ENCODE data around the gene IFIT1B. TPM values are rescaled to one million over a fixed set of nuclear protein-coding genes. Genes with fewer than 3 reads are reported as not detected.
"Not testable (repeated sequence)": the region's sequence is repeated elsewhere in the genome, so short reads cannot be mapped to it uniquely, and the experiment has no call there.

IFIT1B gene
- polyA plus RNA-seq, 4 donors = 0.04 TPM; not detected in 3

DNA sequence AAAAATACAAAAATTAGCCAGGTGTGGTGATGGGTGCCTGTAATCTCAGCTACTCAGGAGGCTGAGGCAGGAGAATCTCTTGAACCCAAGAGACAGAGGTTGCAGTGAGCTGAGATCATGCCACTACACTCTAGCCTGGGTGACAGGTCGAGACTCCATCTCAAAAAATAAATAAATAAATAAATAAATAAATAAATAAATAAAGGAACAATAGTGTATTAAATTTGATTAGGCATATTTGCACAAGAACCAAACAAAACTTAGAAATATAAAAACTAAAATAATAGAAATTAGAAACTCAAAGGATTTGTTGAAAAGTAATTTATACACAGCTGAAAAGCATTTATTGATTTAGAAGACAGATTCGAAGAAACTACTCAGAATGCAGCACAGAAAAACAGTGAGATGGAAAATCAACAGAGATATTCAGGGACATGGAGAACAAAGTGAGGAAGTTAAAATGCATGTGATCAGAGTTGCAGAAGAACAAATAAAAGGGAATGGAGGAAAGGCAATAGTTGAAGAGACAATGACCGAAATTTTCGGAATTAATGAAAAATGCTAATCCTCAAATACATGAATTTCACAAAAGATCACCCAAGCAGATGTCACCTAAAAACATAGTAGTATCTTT lies 32.4 kb upstream of the IFIT1B start:
- DNase-seq (no peak), FAIRE-seq (no peak)
- no peak overlapping the region for H3K27ac ChIP-seq (ENCODE audit: low read depth in 1 of 3, low read length in 2 of 3)
- H3K27me3 ChIP-seq (ENCODE audit: control insufficient read depth in 3 of 3, insufficient read depth in 3 of 3, low read length in 3 of 3) = no peaks in the 10 kb centered on the region
- H3K4me1 ChIP-seq (ENCODE audit: control insufficient read depth in 3 of 3, insufficient read depth in 2 of 3, low read depth in 1 of 3, low read length in 2 of 3) = peaks cover 4 to 63% (median 6%) of the 10 kb centered on the region in 3 donors
- no peaks in the 10 kb centered on the region for H3K9me3 ChIP-seq (ENCODE audit: control insufficient read depth in 2 of 2, insufficient read depth in 1 of 2, low read depth in 1 of 2, low read length in 1 of 2)
- no peak overlapping the region for H3K4me3 ChIP-seq (ENCODE audit: low read depth in 1 of 3, low read length in 3 of 3)
- 90 to 95% (median 92%) methylated on average over 4 of the region's 4 CpGs for WGBS, 3 donors
- no peaks in the 10 kb centered on the region for H3K36me3 ChIP-seq (ENCODE audit: control insufficient read depth in 3 of 3, insufficient read depth in 2 of 3, low read depth in 1 of 3, low read length in 3 of 3)

DNA sequence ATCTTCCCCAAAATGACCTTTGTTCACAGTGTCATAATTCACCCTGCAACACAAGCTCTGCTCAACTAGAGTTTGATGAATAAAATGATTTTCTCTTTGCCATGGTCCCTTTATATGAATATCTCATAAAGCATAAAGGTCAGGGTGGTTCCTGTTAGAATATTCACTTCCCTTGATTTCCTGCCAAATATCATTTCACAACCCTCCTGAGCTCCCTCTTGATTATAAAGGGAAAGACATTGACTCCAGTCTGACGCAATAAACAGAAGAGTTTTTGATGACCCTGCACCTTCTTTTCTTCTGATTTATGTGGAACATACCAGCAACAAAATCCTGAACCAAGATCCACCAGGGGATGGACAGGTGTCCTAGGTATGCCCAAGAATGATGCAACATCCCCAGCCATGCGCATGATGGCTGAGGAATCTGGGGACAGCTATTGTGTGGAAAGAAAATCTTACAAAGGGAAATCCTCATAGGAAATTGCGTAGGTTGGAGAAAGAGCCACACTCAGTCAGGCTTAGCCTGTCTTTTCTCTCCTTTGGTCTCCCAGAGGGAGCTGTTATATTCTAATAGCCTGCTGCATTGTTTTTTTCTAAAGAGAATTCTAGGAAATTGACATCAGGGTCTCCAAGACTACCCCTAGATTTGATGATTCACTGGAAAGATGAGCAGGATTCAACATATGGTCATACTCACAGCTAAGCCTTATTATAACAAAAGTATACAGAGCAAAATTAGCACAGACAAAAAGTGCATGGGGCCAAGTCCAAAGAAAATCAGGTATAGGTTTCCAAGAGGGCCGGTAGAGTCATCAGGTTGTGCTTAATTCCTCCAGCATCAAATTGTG lies 31.2 kb upstream of the IFIT1B start:
- Histone ChIP-seq H3K9me3 (ENCODE audit: control insufficient read depth in 2 of 2, insufficient read depth in 1 of 2, low read depth in 1 of 2, low read length in 1 of 2) (no peaks in the 10 kb centered on the region), H3K27me3 (ENCODE audit: control insufficient read depth in 3 of 3, insufficient read depth in 3 of 3, low read length in 3 of 3) (no peaks in the 10 kb centered on the region), H3K36me3 (ENCODE audit: control insufficient read depth in 3 of 3, insufficient read depth in 2 of 3, low read depth in 1 of 3, low read length in 3 of 3) (no peaks in the 10 kb centered on the region), H3K4me3 (ENCODE audit: low read depth in 1 of 3, low read length in 3 of 3) (no peak overlapping the region), H3K4me1 (ENCODE audit: control insufficient read depth in 3 of 3, insufficient read depth in 2 of 3, low read depth in 1 of 3, low read length in 2 of 3) (peaks cover 2 to 66% (median 8%) of the 10 kb centered on the region in 3 donors), H3K27ac (ENCODE audit: low read depth in 1 of 3, low read length in 2 of 3) (peak overlapping the region in 2 of 3 donors; percentile 19 to 68)
- peak; percentile 60 to 79 for DNase-seq
- FAIRE-seq = no peak
- 65 to 75% (median 71%) methylated on average over 4 of the region's 4 CpGs for WGBS, 3 donors

DNA sequence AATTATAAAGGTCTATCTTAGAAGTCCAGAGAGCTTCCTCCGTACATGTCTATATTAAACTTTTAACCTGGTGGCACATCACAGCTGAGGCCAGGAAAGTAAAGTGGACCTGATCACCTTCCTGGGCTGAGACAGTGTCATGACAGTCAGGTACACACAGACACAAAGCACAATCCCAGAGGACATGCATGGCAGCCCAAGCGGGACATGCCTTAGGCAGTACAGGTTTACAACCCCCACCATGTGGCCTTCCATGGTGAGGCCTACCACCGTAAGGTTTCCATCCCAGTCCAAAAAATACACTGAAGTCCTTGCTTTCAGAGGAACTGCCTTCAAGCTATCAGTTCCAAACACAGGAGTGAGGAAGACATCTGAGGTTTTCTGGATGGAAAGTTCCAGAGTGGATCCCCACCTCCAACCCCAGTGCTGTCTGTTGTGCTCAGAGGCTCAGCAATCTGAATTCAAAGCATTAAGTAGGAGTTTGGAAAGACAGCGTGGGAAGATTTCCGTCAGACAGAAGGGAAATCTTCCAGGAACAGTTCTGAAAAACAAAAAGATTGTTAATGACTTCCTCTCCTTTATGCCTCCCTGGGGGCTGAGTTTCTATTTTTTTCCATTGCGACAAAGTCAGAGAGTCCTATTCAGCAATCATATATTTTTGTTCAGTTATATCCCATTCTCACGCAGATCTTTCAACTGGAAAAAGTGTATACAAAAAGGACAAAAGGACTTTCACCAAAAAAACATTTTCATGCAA lies 30.0 kb upstream of the IFIT1B start:
- no peaks in the 10 kb centered on the region for H3K27me3 ChIP-seq (ENCODE audit: control insufficient read depth in 3 of 3, insufficient read depth in 3 of 3, low read length in 3 of 3)
- H3K4me1 ChIP-seq (ENCODE audit: control insufficient read depth in 3 of 3, insufficient read depth in 2 of 3, low read depth in 1 of 3, low read length in 2 of 3) = peaks cover 0 to 73% (median 10%) of the 10 kb centered on the region in 3 donors
- FAIRE-seq = no peak
- no peaks in the 10 kb centered on the region for H3K9me3 ChIP-seq (ENCODE audit: control insufficient read depth in 2 of 2, insufficient read depth in 1 of 2, low read depth in 1 of 2, low read length in 1 of 2)
- 75 to 92% (median 84%) methylated on average over 7 of the region's 7 CpGs for whole genome bisulfite sequencing, 3 donors
- no peak overlapping the region for H3K4me3 ChIP-seq (ENCODE audit: low read depth in 1 of 3, low read length in 3 of 3)
- DNase-seq = no peak
- peak overlapping the region in 1 of 3 donors; percentile 66 for H3K27ac ChIP-seq (ENCODE audit: low read depth in 1 of 3, low read length in 2 of 3)
- H3K36me3 ChIP-seq (ENCODE audit: control insufficient read depth in 3 of 3, insufficient read depth in 2 of 3, low read depth in 1 of 3, low read length in 3 of 3) = no peaks in the 10 kb centered on the region

GRCh38 chr10:89348481-89348880 lies 29.4 kb upstream of the IFIT1B start:
- Histone ChIP-seq H3K27ac (ENCODE audit: low read depth in 1 of 3, low read length in 2 of 3) (peak overlapping the region in 2 of 3 donors; percentile 39 to 98), H3K4me3 (ENCODE audit: low read depth in 1 of 3, low read length in 3 of 3) (no peak overlapping the region), H3K9me3 (ENCODE audit: control insufficient read depth in 2 of 2, insufficient read depth in 1 of 2, low read depth in 1 of 2, low read length in 1 of 2) (peaks cover 0 to 4% of the 10 kb centered on the region in 2 donors), H3K4me1 (ENCODE audit: control insufficient read depth in 3 of 3, insufficient read depth in 2 of 3, low read depth in 1 of 3, low read length in 2 of 3) (peaks cover 0 to 72% (median 10%) of the 10 kb centered on the region in 3 donors), H3K27me3 (ENCODE audit: control insufficient read depth in 3 of 3, insufficient read depth in 3 of 3, low read length in 3 of 3) (no peaks in the 10 kb centered on the region), H3K36me3 (ENCODE audit: control insufficient read depth in 3 of 3, insufficient read depth in 2 of 3, low read depth in 1 of 3, low read length in 3 of 3) (no peaks in the 10 kb centered on the region)
- no peak for FAIRE-seq
- 72 to 84% (median 82%) methylated on average over 5 of the region's 5 CpGs for WGBS, 3 donors
- DNase-seq = no peak

DNA sequence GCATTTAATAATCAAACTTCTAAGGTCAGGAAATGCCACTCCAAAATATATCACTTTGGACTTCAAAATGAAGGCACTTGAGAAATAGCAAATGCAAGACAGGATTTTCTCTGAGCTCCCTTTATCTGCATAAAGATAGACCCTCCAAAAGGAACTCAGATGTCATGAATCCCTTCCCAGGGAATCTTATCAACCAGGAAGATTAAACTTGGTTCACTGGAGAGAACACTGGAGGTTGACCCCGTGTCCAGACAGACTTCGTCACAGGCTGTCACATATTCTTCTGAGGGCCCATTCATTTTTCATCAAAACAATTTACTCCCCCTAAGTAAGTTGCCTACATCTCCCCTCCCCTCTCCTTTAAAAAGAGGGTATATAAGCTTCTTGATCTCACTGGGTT lies 28.9 kb upstream of the IFIT1B start:
- DNase-seq (no peak), FAIRE-seq (no peak)
- Histone ChIP-seq H3K36me3 (ENCODE audit: control insufficient read depth in 3 of 3, insufficient read depth in 2 of 3, low read depth in 1 of 3, low read length in 3 of 3) (no peaks in the 10 kb centered on the region), H3K4me3 (ENCODE audit: low read depth in 1 of 3, low read length in 3 of 3) (no peak overlapping the region), H3K9me3 (ENCODE audit: control insufficient read depth in 2 of 2, insufficient read depth in 1 of 2, low read depth in 1 of 2, low read length in 1 of 2) (peaks cover 0 to 9% of the 10 kb centered on the region in 2 donors), H3K4me1 (ENCODE audit: control insufficient read depth in 3 of 3, insufficient read depth in 2 of 3, low read depth in 1 of 3, low read length in 2 of 3) (peaks cover 0 to 68% (median 10%) of the 10 kb centered on the region in 3 donors), H3K27ac (ENCODE audit: low read depth in 1 of 3, low read length in 2 of 3) (peak overlapping the region in 1 of 3 donors; percentile 98), H3K27me3 (ENCODE audit: control insufficient read depth in 3 of 3, insufficient read depth in 3 of 3, low read length in 3 of 3) (no peaks in the 10 kb centered on the region)
- WGBS, 3 donors = 47 to 73% (median 67%) methylated on average over 2 of the region's 2 CpGs

- FAIRE-seq = not testable (repeated sequence)
- peaks cover 0 to 68% (median 10%) of the 10 kb centered on the region in 3 donors for H3K4me1 ChIP-seq (ENCODE audit: control insufficient read depth in 3 of 3, insufficient read depth in 2 of 3, low read depth in 1 of 3, low read length in 2 of 3)
Observed at GRCh38 chr10:89350631-89351315, 27.1 kb upstream of the IFIT1B start.

DNA sequence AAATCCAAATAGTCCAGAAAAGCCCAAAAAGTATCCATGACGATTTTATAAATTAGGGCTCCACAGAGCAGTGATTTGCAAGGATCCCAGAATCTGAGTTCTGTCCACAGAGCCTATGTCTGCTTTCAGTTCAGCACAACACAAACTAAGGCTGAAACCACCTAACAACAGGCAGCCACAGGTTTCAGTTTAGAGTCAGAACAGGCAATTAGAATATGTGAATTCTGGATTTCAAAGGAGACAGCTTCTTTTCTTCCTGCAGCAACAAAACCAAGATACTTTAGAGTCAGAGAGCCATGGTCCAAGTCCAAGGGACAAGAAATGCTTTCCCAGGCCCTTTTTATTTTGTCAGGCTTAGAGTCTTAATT lies 26.5 kb upstream of the IFIT1B start:
- Histone ChIP-seq H3K9me3 (ENCODE audit: control insufficient read depth in 2 of 2, insufficient read depth in 1 of 2, low read depth in 1 of 2, low read length in 1 of 2) (peaks cover 0 to 12% of the 10 kb centered on the region in 2 donors), H3K4me3 (ENCODE audit: low read depth in 1 of 3, low read length in 3 of 3) (no peak overlapping the region), H3K27me3 (ENCODE audit: control insufficient read depth in 3 of 3, insufficient read depth in 3 of 3, low read length in 3 of 3) (no peaks in the 10 kb centered on the region), H3K4me1 (ENCODE audit: control insufficient read depth in 3 of 3, insufficient read depth in 2 of 3, low read depth in 1 of 3, low read length in 2 of 3) (peaks cover 0 to 62% (median 10%) of the 10 kb centered on the region in 3 donors), H3K27ac (ENCODE audit: low read depth in 1 of 3, low read length in 2 of 3) (peak overlapping the region; percentile 82 to 98 (median 83)), H3K36me3 (ENCODE audit: control insufficient read depth in 3 of 3, insufficient read depth in 2 of 3, low read depth in 1 of 3, low read length in 3 of 3) (no peaks in the 10 kb centered on the region)
- peak in 1 of 2 donors; percentile 37 for DNase-seq
- 7 to 33% (median 24%) methylated on average over 1 of the region's 1 CpG for WGBS, 3 donors
- no peak for FAIRE-seq

More at GRCh38 chr10:89350631-89351315, 27.1 kb upstream of the IFIT1B start:
- not testable (repeated sequence) for H3K4me3 ChIP-seq (ENCODE audit: low read depth in 1 of 3, low read length in 3 of 3); H3K27me3 ChIP-seq (ENCODE audit: control insufficient read depth in 3 of 3, insufficient read depth in 3 of 3, low read length in 3 of 3); H3K36me3 ChIP-seq (ENCODE audit: control insufficient read depth in 3 of 3, insufficient read depth in 2 of 3, low read depth in 1 of 3, low read length in 3 of 3)
- Histone ChIP-seq H3K27ac (ENCODE audit: low read depth in 1 of 3, low read length in 2 of 3) (peak overlapping the region; percentile 82 to 98 (median 83)), H3K9me3 (ENCODE audit: control insufficient read depth in 2 of 2, insufficient read depth in 1 of 2, low read depth in 1 of 2, low read length in 1 of 2) (peaks cover 0 to 12% of the 10 kb centered on the region in 2 donors)
- 7 to 18% (median 16%) methylated on average over 7 of the region's 7 CpGs for WGBS, 3 donors
- peak; percentile 49 to 58 for DNase-seq

All from small intestine (tissue), 7 donors.